ENCODE measurements around the gene GALNTL6. TPM values are rescaled to one million over a fixed set of nuclear protein-coding genes. Genes with fewer than 3 reads are reported as not detected.

GALNTL6 gene
- total RNA-seq, 2 experiments from 2014 or later = not detected

- intact Hi-C loops (cut with micrococcal nuclease) = no loop called here
- no peak overlapping the region for H3K27ac Mint-ChIP-seq
- H3K9me3 Mint-ChIP-seq = peaks cover 2% of the 10 kb centered on the region
- no peaks in the 10 kb centered on the region for H3K27me3 Mint-ChIP-seq (ENCODE audit: low read depth)
- H3K4me1 Mint-ChIP-seq (ENCODE audit: low read depth) = no peaks in the 10 kb centered on the region
- no peak overlapping the region for H3K4me3 Mint-ChIP-seq
- no peak for DNase-seq
- H3K36me3 Mint-ChIP-seq (ENCODE audit: low read depth) = no peaks in the 10 kb centered on the region
- CTCF ChIA-PET = interaction anchor here (0.5 kb wide), 1 partner anchor 311 kb away, joined by 3 read pairs; no protein-coding TSS in a partner anchor
Measured at GRCh38 chr4:172656055-172656454, 842.9 kb downstream of the GALNTL6 start.

- intact Hi-C loops (cut with micrococcal nuclease) = no loop called here
- Mint-ChIP-seq H3K9me3 (peaks cover 2% of the 10 kb centered on the region), H3K27me3 (ENCODE audit: low read depth) (no peaks in the 10 kb centered on the region), H3K36me3 (ENCODE audit: low read depth) (no peaks in the 10 kb centered on the region), H3K4me3 (no peak overlapping the region), H3K27ac (no peak overlapping the region), H3K4me1 (ENCODE audit: low read depth) (no peaks in the 10 kb centered on the region)
- CTCF ChIA-PET = no interaction called here
- DNase-seq = no peak
Measured at GRCh38 chr4:172657081-172657480, 843.9 kb downstream of the GALNTL6 start.

GRCh38 chr4:172660251-172660650 lies 847.0 kb downstream of the GALNTL6 start:
- intact Hi-C loops (cut with micrococcal nuclease) = no loop called here
- no peak overlapping the region for H3K4me3 Mint-ChIP-seq
- no peaks in the 10 kb centered on the region for H3K9me3 Mint-ChIP-seq
- no peaks in the 10 kb centered on the region for H3K36me3 Mint-ChIP-seq (ENCODE audit: low read depth)
- H3K27me3 Mint-ChIP-seq (ENCODE audit: low read depth) = no peaks in the 10 kb centered on the region
- DNase-seq = no peak
- CTCF ChIA-PET = no interaction called here
- no peaks in the 10 kb centered on the region for H3K4me1 Mint-ChIP-seq (ENCODE audit: low read depth)
- H3K27ac Mint-ChIP-seq = no peak overlapping the region

- no peak for DNase-seq
- Mint-ChIP-seq H3K36me3 (ENCODE audit: low read depth) (no peaks in the 10 kb centered on the region), H3K4me3 (no peak overlapping the region), H3K9me3 (peaks cover 1% of the 10 kb centered on the region), H3K27me3 (ENCODE audit: low read depth) (no peaks in the 10 kb centered on the region), H3K4me1 (ENCODE audit: low read depth) (no peaks in the 10 kb centered on the region), H3K27ac (no peak overlapping the region)
- CTCF ChIA-PET = no interaction called here
- intact Hi-C loops (cut with micrococcal nuclease) = no loop called here
Measured at GRCh38 chr4:172662113-172662512, 848.9 kb downstream of the GALNTL6 start.

DNA sequence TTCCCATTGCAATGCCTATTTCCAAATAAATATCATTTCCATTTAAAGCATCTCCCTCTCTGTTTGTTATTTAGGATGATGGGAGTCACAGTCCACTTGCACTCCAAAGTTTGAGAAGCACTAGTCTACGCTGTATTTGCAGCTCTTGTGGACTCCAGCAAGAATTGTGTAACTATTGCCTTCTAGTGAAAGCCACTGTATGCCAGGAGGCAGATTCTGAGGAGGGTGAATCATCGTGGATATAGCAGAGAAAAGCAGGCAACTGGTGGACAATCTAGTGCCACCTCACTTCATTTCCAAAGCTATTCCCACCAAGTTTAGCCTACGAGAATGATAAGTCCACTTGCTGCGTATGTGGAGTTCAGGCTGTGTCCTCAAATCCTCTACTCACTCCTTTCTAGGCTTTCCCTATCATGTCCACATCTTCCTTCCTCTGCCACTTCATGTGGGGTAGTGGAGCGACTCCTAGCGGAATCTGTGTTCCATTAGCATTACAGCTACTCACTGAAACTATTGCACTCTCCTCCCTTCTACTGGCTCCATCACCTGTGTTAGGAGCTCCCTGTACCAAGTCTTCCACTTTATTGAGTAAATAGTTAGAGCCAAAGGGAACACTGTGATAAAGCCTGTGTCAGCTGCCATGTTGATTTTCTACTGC lies 853.6 kb downstream of the GALNTL6 start:
- intact Hi-C loops (cut with micrococcal nuclease) = no loop called here
- H3K9me3 Mint-ChIP-seq = peaks cover 1% of the 10 kb centered on the region
- no peak for DNase-seq
- CTCF ChIA-PET = no interaction called here
- H3K27me3 Mint-ChIP-seq (ENCODE audit: low read depth) = no peaks in the 10 kb centered on the region
- no peak overlapping the region for H3K27ac Mint-ChIP-seq
- no peak overlapping the region for H3K4me3 Mint-ChIP-seq
- no peaks in the 10 kb centered on the region for H3K4me1 Mint-ChIP-seq (ENCODE audit: low read depth)
- H3K36me3 Mint-ChIP-seq (ENCODE audit: low read depth) = no peaks in the 10 kb centered on the region

DNA sequence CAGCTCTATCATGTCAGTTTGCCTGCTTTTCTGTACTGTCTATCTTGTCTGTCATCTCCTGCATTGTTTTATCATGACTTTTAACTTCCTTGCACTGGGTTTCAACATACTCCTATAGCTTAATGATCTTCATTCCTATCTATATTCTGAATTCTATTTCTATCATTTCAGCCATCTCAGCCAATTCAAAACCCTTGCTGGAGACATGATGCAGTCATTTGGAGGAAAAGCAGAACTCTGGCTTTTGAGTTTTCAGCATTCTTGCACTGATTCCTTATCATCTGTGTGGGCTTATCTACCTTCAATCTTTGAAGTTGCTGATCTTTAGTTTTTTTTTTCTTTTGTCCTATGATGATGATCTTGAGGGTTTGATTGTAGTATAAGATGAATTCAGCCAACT lies 861.6 kb downstream of the GALNTL6 start:
- Mint-ChIP-seq H3K9me3 (peaks cover 3% of the 10 kb centered on the region), H3K27me3 (ENCODE audit: low read depth) (no peaks in the 10 kb centered on the region), H3K4me1 (ENCODE audit: low read depth) (no peaks in the 10 kb centered on the region), H3K4me3 (no peak overlapping the region), H3K36me3 (ENCODE audit: low read depth) (no peaks in the 10 kb centered on the region), H3K27ac (no peak overlapping the region)
- CTCF ChIA-PET = no interaction called here
- intact Hi-C loops (cut with micrococcal nuclease) = no loop called here
- DNase-seq = no peak

- Mint-ChIP-seq H3K36me3 (ENCODE audit: low read depth) (no peaks in the 10 kb centered on the region), H3K4me1 (ENCODE audit: low read depth) (no peaks in the 10 kb centered on the region), H3K9me3 (peaks cover 3% of the 10 kb centered on the region), H3K27me3 (ENCODE audit: low read depth) (no peaks in the 10 kb centered on the region), H3K4me3 (no peak overlapping the region), H3K27ac (no peak overlapping the region)
- CTCF ChIA-PET = no interaction called here
- intact Hi-C loops (cut with micrococcal nuclease) = no loop called here
- no peak for DNase-seq
Measured at GRCh38 chr4:172675232-172675631, 862.0 kb downstream of the GALNTL6 start.

- H3K27me3 Mint-ChIP-seq (ENCODE audit: low read depth) = no peaks in the 10 kb centered on the region
- no peak overlapping the region for H3K27ac Mint-ChIP-seq
- H3K9me3 Mint-ChIP-seq = no peaks in the 10 kb centered on the region
- CTCF ChIA-PET = no interaction called here
- no peaks in the 10 kb centered on the region for H3K4me1 Mint-ChIP-seq (ENCODE audit: low read depth)
- H3K36me3 Mint-ChIP-seq (ENCODE audit: low read depth) = no peaks in the 10 kb centered on the region
- DNase-seq = no peak
- intact Hi-C loops (cut with micrococcal nuclease) = no loop called here
- H3K4me3 Mint-ChIP-seq = no peak overlapping the region
Measured at GRCh38 chr4:172680691-172681090, 867.5 kb downstream of the GALNTL6 start.

GRCh38 chr4:172683021-172683420 lies 869.8 kb downstream of the GALNTL6 start:
- Mint-ChIP-seq H3K27ac (no peak overlapping the region), H3K9me3 (no peaks in the 10 kb centered on the region), H3K27me3 (ENCODE audit: low read depth) (no peaks in the 10 kb centered on the region), H3K36me3 (ENCODE audit: low read depth) (no peaks in the 10 kb centered on the region), H3K4me3 (no peak overlapping the region), H3K4me1 (ENCODE audit: low read depth) (no peaks in the 10 kb centered on the region)
- CTCF ChIA-PET = no interaction called here
- intact Hi-C loops (cut with micrococcal nuclease) = no loop called here
- DNase-seq = no peak

- Mint-ChIP-seq H3K27ac (no peak overlapping the region), H3K4me1 (ENCODE audit: low read depth) (no peaks in the 10 kb centered on the region), H3K4me3 (no peak overlapping the region), H3K9me3 (peaks cover 3% of the 10 kb centered on the region), H3K36me3 (ENCODE audit: low read depth) (no peaks in the 10 kb centered on the region), H3K27me3 (ENCODE audit: low read depth) (no peaks in the 10 kb centered on the region)
- no peak for DNase-seq
- CTCF ChIA-PET = no interaction called here
- intact Hi-C loops (cut with micrococcal nuclease) = no loop called here
Measured at GRCh38 chr4:172686021-172686420, 872.8 kb downstream of the GALNTL6 start.

DNA sequence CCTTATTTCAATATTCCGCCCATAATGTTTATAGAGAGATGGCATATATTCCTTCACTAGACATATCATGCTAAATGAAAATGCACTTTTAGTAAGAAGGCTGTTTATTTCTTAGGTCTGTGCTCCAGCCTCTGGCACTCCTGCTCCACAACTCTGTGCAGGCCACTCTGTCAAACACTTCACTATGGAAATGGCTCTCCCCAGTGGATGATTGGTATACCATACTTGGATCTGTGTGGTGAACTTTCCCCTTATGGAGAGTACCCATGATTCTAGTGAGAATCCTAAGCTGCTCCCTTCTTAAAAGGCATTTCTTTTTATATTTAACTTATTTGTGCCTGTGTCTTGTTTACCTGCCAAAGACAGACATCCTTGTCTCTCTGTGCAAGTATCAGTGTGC lies 875.3 kb downstream of the GALNTL6 start:
- Mint-ChIP-seq H3K27ac (no peak overlapping the region), H3K4me3 (no peak overlapping the region), H3K27me3 (ENCODE audit: low read depth) (no peaks in the 10 kb centered on the region), H3K9me3 (peaks cover 11% of the 10 kb centered on the region), H3K4me1 (ENCODE audit: low read depth) (no peaks in the 10 kb centered on the region), H3K36me3 (ENCODE audit: low read depth) (no peaks in the 10 kb centered on the region)
- CTCF ChIA-PET = interaction anchor here (0.7 kb wide), 1 partner anchor 10 kb away, joined by 4 read pairs; no protein-coding TSS in a partner anchor
- no peak for DNase-seq
- intact Hi-C loops (cut with micrococcal nuclease) = no loop called here

DNA sequence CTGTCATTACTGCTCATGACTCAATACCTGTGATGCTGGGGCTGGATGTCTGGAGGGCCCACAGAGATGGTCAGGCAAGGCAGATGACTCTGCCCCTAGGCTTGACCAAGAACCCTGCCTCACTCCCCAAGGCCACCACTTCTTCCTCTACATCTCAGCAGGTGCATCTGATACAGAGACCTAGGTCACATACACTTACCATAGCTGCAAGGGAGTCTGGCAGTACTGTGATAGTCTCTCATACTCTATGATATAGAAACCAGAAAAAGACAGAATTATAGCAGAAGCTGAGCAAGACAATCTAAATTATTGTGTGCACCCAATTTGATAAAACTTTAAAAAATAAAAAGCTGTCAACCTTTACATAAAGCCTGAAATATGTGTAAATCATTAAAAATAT lies 878.3 kb downstream of the GALNTL6 start:
- Mint-ChIP-seq H3K4me1 (ENCODE audit: low read depth) (no peaks in the 10 kb centered on the region), H3K27ac (no peak overlapping the region), H3K9me3 (peaks cover 11% of the 10 kb centered on the region), H3K4me3 (no peak overlapping the region), H3K36me3 (ENCODE audit: low read depth) (no peaks in the 10 kb centered on the region), H3K27me3 (ENCODE audit: low read depth) (no peaks in the 10 kb centered on the region)
- DNase-seq = no peak
- CTCF ChIA-PET = no interaction called here
- intact Hi-C loops (cut with micrococcal nuclease) = no loop called here

- no peaks in the 10 kb centered on the region for H3K4me1 Mint-ChIP-seq (ENCODE audit: low read depth)
- no peak for DNase-seq
- no peaks in the 10 kb centered on the region for H3K36me3 Mint-ChIP-seq (ENCODE audit: low read depth)
- no peak overlapping the region for H3K4me3 Mint-ChIP-seq
- peaks cover 11% of the 10 kb centered on the region for H3K9me3 Mint-ChIP-seq
- H3K27ac Mint-ChIP-seq = no peak overlapping the region
- intact Hi-C loops (cut with micrococcal nuclease) = no loop called here
- CTCF ChIA-PET = no interaction called here
- H3K27me3 Mint-ChIP-seq (ENCODE audit: low read depth) = no peaks in the 10 kb centered on the region
Measured at GRCh38 chr4:172692701-172693100, 879.5 kb downstream of the GALNTL6 start.
